Right lobe of liver (tissue), 4 donors: Measurements from ENCODE around the gene VEGFA.

Experiments
- CTCF ChIP-seq, 4 donors: fragments of 200-600 bp in 3 of 4; fragments of 450-650 bp in 1 of 4; IDR thresholded peaks; one replicate each; pipeline versions ENCODE4 v1.5.1 to v1.8.0; 2016 to 2022; ENCODE audit warnings: antibody characterized with exemption in 4 of 4, mild to moderate bottlenecking in 2 of 4
- POLR2A ChIP-seq: fragments of 450-650 bp; IDR thresholded peaks from one replicate; pipeline ENCODE4 v1.6.1; 2017; ENCODE audit warnings: antibody characterized with exemption, mild to moderate bottlenecking
- donor health status: DM: no; HTN: no; CAD: no.
- donor health status: DM: no; HTN: no; CAD: no.
- donor health status: DM: no; HTN: yes; CAD: no.

- TF ChIP-seq CTCF (IDR thresholded peaks at IDR 0.05) (no peak), POLR2A (no peak)
Measured at GRCh38 chr6:43826730-43827129, 56.7 kb downstream of the VEGFA start.
